GM12878 (cell line): ENCODE results near the gene TRPV5. TPM values are rescaled to one million over a fixed set of nuclear protein-coding genes. Genes with fewer than 3 reads are reported as not detected.

Experiments
- ATAC-seq: fragments of 200-7000 bp; cut with Tn5 transposase; 3 replicates; pipeline ENCODE4 v1.9.1; 2020; ENCODE audit warnings: mild to moderate bottlenecking, moderate library complexity
- BruUV-seq: library from RNA; stranded (reverse); fragments of 400-500 nt; replicated peaks from 2 replicates; lab custom pipeline; 2021; lab: Mats Ljungman, UMichigan
- CTCF ChIA-PET: fragments of 300-600 bp; sonication (Branson Sonifier 250); formaldehyde crosslinking; extraction: SDS; loops from one replicate; lab custom pipeline; 2021; ENCODE audit warnings: inconsistent platforms; lab: Yijun Ruan, JAX
- POLR2A ChIA-PET: fragments of 350-600 bp; formaldehyde crosslinking; extraction: SDS; loops from one replicate; lab custom pipeline; 2021; ENCODE audit warnings: inconsistent platforms; lab: Charles Lee
- RAD21 ChIA-PET: fragments of 300-600 bp; sonication (Branson Sonifier 250); formaldehyde crosslinking; loops from one replicate; lab custom pipeline; 2023; ENCODE audit warnings: antibody characterized with exemption; ENCODE audit not compliant: unreplicated experiment; lab: Charles Lee
- SMC1A ChIA-PET: fragments of 300-600 bp; sonication (Branson Sonifier 250); formaldehyde crosslinking; loops from one replicate; lab custom pipeline; 2023; ENCODE audit not compliant: unreplicated experiment, uncharacterized antibody; lab: Charles Lee
- DNase-seq: peaks from one replicate; pipeline ENCODE4 v3.0.0-alpha.2; 2011; ENCODE audit warnings: low read depth, low spot score
- FAIRE-seq: peaks from 3 replicates; lab custom pipeline; 2011; peaks lifted over from hg19 to GRCh38; lab: Jason Lieb, UNC
- H2AFZ ChIP-seq: 2 replicates; pipeline ENCODE4 v1.6.0; 2011; ENCODE audit warnings: low read depth, low read length, control low read depth; ENCODE audit not compliant: control insufficient read depth
- H3K27ac ChIP-seq: 2 replicates; pipeline ENCODE4 v1.5.1; 2011; ENCODE audit warnings: control low read depth; ENCODE audit not compliant: control insufficient read depth, insufficient read depth
- H3K27me3 ChIP-seq, 2 experiments: replicated peaks in 1 of 2; 2 replicates each; pipeline versions ENCODE4 v1.6.0 to v1.6.1; 2011; ENCODE audit warnings: low read length in 1 of 2; ENCODE audit not compliant: control insufficient read depth in 2 of 2, insufficient read depth in 2 of 2
- H3K36me3 ChIP-seq, 2 experiments: 2 replicates each; pipeline ENCODE4 v1.5.1; 2011; ENCODE audit warnings: low read length in 1 of 2; ENCODE audit not compliant: control insufficient read depth in 2 of 2, insufficient read depth in 2 of 2
- H3K4me1 ChIP-seq: 2 replicates; pipeline ENCODE4 v1.6.1; 2011; ENCODE audit warnings: mild to moderate bottlenecking, low read length, moderate library complexity, mixed read lengths; ENCODE audit not compliant: control insufficient read depth, insufficient read depth
- H3K4me2 ChIP-seq: 2 replicates; pipeline ENCODE4 v1.6.0; 2011; ENCODE audit warnings: control low read depth; ENCODE audit not compliant: control insufficient read depth, insufficient read depth
- H3K4me3 ChIP-seq: fragments of 200-600 bp; sonication (generic); 2 replicates; pipeline ENCODE4 v1.5.1; 2016
- H3K79me2 ChIP-seq: 2 replicates; pipeline ENCODE4 v1.6.0; 2011; ENCODE audit warnings: low read length; ENCODE audit not compliant: control insufficient read depth, insufficient read depth
- H3K9ac ChIP-seq: 2 replicates; pipeline ENCODE4 v1.8.0; 2011; ENCODE audit warnings: low read length, control low read depth, mixed read lengths; ENCODE audit not compliant: control insufficient read depth, insufficient read depth
- H3K9me3 ChIP-seq: replicated peaks from 3 replicates; pipeline ENCODE4 v1.5.1; 2011; ENCODE audit warnings: mild to moderate bottlenecking, low read length; ENCODE audit not compliant: control insufficient read depth, insufficient read depth
- H4K20me1 ChIP-seq: 2 replicates; pipeline ENCODE4 v1.6.0; 2011; ENCODE audit not compliant: control insufficient read depth, insufficient read depth
- BACH1 ChIP-seq: fragments of 450-650 bp; IDR thresholded peaks from 2 replicates; pipeline ENCODE4 v1.6.1; 2017; ENCODE audit warnings: mild to moderate bottlenecking, borderline replicate concordance
- BCL11A ChIP-seq: IDR thresholded peaks from 2 replicates; pipeline ENCODE4 v1.6.1; 2011; ENCODE audit warnings: low read depth, low read length
- CBX3 ChIP-seq: fragments of 200-600 bp; sonication (generic); IDR thresholded peaks from 2 replicates; pipeline ENCODE4 v1.6.1; 2016; ENCODE audit warnings: low read depth, borderline replicate concordance
- CEBPB ChIP-seq, 2 experiments: fragments of 150-350 bp in 1 of 2; IDR thresholded peaks; 2 replicates each; pipeline ENCODE4 v1.6.1; 2012 to 2014; ENCODE audit warnings: low read depth in 2 of 2, low read length in 2 of 2, borderline replicate concordance in 1 of 2, inconsistent platforms in 1 of 2
- CHD2 ChIP-seq: IDR thresholded peaks from 2 replicates; pipeline ENCODE4 v1.6.1; 2011; ENCODE audit warnings: low read depth, low read length, improper control_type of control experiment, borderline replicate concordance
- MEF2B ChIP-seq: fragments of 450-650 bp; IDR thresholded peaks from 2 replicates; pipeline ENCODE4 v1.6.1; 2018; ENCODE audit warnings: mild to moderate bottlenecking, moderate library complexity; ENCODE audit not compliant: partially characterized antibody, poor library complexity, severe bottlenecking
- NFYA ChIP-seq: IDR thresholded peaks from 2 replicates; pipeline ENCODE4 v1.6.1; 2011; ENCODE audit warnings: low read depth, mild to moderate bottlenecking, low read length, improper control_type of control experiment, borderline replicate concordance
- POU2F2 ChIP-seq: IDR thresholded peaks from 3 replicates; pipeline ENCODE4 v1.6.1; 2011; ENCODE audit warnings: low read depth, mild to moderate bottlenecking, low read length, borderline replicate concordance
- WRNIP1 ChIP-seq: IDR thresholded peaks from 2 replicates; pipeline ENCODE4 v1.6.1; 2011; ENCODE audit warnings: low read depth, low read length, improper control_type of control experiment, borderline replicate concordance
- WGBS: methylation state at CpG from one replicate; pipeline ENCODE4 v1.1.6; 2016; ENCODE audit warnings: low lambda C conversion rate; ENCODE audit not compliant: insufficient replicate concordance, insufficient coverage; ENCODE audit errors: missing lambda C conversion rate; 5-methylcytosine and 5-hydroxymethylcytosine counted together
- in situ Hi-C: fragments of 300-500 bp; cut with MboI; formaldehyde crosslinking; loops from 9 replicates; pipeline ENCODE4 v1.14.3; 2018; ENCODE audit warnings: mixed read lengths
- intact Hi-C: fragments of 100-400 bp; cut with micrococcal nuclease; formaldehyde crosslinking; loops from one replicate; pipeline ENCODE4 v1.14.2; 2022; ENCODE audit not compliant: unreplicated experiment
- polyA plus RNA-seq, 11 experiments: library from polyadenylated mRNA; depleted of rRNA in 4 of 11; unstranded in 6 of 11; stranded (reverse) in 5 of 11; fragments of >200 nt; fragmentation: Nextera tagmentation in 4 of 11; fragmentation: Illumina TruSeq in 1 of 11; extraction: Ambion mirVana in 4 of 11; extraction: Trizol in 1 of 11; gene quantifications; 1 replicate in 1 of 11; 2 replicates in 10 of 11; pipeline versions ENCODE4 v1.2.1 to v1.2.3, GENCODE V29; 2011 to 2016; ENCODE audit warnings: inconsistent platforms in 2 of 11, missing spikeins in 2 of 11, low read depth in 1 of 11
- total RNA-seq, 4 experiments: library from RNA; depleted of rRNA in 3 of 4; stranded (reverse); fragments of >200 nt in 3 of 4; fragmentation: Illumina TruSeq in 1 of 4; extraction: Trizol in 1 of 4; gene quantifications; 2 replicates each; pipeline versions ENCODE4 v1.2.1 to v1.2.3, GENCODE V29; 2013 to 2021
- TF ChIP-seq, protein P1 (sequence below): fragments of 450-650 bp; IDR thresholded peaks from 2 replicates; pipeline ENCODE4 v1.6.1; 2017; ENCODE audit warnings: mild to moderate bottlenecking, moderate library complexity

Gene TRPV5
- total and polyA plus RNA-seq, 10 of the 15 experiments (the other 5 are each of a cell fraction or from before 2014, with no cell fraction given): not detected

DNA sequence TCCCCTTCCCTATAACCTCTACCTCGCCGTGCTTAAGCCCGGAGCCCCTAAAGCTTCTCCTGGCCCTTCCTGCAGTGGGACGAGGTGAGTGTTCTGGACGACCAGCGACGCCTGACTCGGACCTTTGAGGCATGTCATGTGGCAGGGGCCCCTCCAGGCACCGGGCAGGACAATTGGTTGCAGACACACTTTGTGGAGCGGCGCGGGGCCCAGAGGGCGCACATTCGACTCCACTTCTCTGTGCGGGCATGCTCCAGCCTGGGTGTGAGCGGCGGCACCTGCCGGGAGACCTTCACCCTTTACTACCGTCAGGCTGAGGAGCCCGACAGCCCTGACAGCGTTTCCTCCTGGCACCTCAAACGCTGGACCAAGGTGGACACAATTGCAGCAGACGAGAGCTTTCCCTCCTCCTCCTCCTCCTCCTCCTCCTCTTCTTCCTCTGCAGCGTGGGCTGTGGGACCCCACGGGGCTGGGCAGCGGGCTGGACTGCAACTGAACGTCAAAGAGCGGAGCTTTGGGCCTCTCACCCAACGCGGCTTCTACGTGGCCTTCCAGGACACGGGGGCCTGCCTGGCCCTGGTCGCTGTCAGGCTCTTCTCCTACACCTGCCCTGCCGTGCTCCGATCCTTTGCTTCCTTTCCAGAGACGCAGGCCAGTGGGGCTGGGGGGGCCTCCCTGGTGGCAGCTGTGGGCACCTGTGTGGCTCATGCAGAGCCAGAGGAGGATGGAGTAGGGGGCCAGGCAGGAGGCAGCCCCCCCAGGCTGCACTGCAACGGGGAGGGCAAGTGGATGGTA is 69.5 kb downstream of the TRPV5 start (continued):
- TF ChIP-seq POU2F2: no peak
- TF ChIP-seq CEBPB (IDR thresholded peaks at IDR 0.05; ENCODE audit: borderline replicate concordance in 1 of 2, low read depth in 2 of 2, low read length in 2 of 2): no peak
- TF ChIP-seq BACH1: no peak
- no peak for TF ChIP-seq CBX3
- no peak for TF ChIP-seq CHD2
- TF ChIP-seq, all 136 proteins: peak for 0

DNA sequence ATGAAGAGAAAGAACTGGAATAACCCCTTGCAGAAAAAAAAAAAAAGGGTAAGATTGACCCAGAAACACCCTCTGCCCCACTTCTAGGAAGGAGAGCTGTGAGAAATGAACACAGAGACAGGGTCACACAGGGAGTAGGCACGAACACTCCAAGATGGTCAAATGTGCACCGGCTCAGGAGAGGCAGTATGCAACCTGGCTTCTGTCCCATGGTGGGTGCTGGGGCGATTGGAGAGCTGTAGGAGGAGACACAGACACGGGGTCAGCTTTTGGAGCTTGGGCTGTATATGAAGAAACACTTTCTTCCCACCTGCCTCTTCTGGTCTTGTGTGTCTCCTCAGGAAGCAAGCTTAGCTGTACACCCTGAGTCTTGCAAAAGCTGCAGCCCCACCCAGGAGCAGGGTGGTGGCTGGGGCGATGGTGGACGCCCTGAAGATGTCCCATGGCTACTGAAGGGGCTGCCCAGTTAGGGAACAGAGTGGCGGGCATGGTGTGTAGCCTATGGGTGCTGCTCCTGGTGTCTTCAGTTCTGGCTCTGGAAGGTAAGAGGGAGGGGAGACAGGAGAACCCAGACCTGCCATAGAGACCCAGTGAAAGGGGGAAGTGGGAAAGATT is 70.7 kb downstream of the TRPV5 start:
- Histone ChIP-seq H3K4me1 (no peaks in the 10 kb centered on the region), H3K27me3 (peaks cover 0 to 3% of the 10 kb centered on the region in 2 experiments; a peak in 3 of 4 replicates), H3K4me3 (no peak overlapping the region), H4K20me1 (no peaks in the 10 kb centered on the region), H3K79me2 (no peaks in the 10 kb centered on the region), H3K9ac (no peak overlapping the region), H3K36me3 (no peaks in the 10 kb centered on the region), H2AFZ (no peak overlapping the region), H3K9me3 (no peaks in the 10 kb centered on the region), H3K4me2 (no peak overlapping the region), H3K27ac (no peak overlapping the region)
- in situ Hi-C loops (no loop called here), intact Hi-C loops (no loop called here)
- ATAC-seq: no peak
- ChIA-PET POLR2A (interaction anchor here (0.7 kb wide), 1 partner anchor 158 kb away, joined by 3 read pairs; no protein-coding TSS in a partner anchor), SMC1A (no interaction called here), RAD21 (interaction anchor here (0.6 kb wide), 1 partner anchor 12 kb away, joined by 3 read pairs; no protein-coding TSS in a partner anchor), CTCF (interaction anchor here (0.8 to 4.0 kb wide), 4 partner anchors 10 to 353 kb away, joined by 3 to 20 read pairs (median 4); no protein-coding TSS in a partner anchor)
- BruUV-seq: no TSS peak
- TF ChIP-seq NFYA: no peak
- no peak for TF ChIP-seq MEF2B
- TF ChIP-seq, protein P1, sequence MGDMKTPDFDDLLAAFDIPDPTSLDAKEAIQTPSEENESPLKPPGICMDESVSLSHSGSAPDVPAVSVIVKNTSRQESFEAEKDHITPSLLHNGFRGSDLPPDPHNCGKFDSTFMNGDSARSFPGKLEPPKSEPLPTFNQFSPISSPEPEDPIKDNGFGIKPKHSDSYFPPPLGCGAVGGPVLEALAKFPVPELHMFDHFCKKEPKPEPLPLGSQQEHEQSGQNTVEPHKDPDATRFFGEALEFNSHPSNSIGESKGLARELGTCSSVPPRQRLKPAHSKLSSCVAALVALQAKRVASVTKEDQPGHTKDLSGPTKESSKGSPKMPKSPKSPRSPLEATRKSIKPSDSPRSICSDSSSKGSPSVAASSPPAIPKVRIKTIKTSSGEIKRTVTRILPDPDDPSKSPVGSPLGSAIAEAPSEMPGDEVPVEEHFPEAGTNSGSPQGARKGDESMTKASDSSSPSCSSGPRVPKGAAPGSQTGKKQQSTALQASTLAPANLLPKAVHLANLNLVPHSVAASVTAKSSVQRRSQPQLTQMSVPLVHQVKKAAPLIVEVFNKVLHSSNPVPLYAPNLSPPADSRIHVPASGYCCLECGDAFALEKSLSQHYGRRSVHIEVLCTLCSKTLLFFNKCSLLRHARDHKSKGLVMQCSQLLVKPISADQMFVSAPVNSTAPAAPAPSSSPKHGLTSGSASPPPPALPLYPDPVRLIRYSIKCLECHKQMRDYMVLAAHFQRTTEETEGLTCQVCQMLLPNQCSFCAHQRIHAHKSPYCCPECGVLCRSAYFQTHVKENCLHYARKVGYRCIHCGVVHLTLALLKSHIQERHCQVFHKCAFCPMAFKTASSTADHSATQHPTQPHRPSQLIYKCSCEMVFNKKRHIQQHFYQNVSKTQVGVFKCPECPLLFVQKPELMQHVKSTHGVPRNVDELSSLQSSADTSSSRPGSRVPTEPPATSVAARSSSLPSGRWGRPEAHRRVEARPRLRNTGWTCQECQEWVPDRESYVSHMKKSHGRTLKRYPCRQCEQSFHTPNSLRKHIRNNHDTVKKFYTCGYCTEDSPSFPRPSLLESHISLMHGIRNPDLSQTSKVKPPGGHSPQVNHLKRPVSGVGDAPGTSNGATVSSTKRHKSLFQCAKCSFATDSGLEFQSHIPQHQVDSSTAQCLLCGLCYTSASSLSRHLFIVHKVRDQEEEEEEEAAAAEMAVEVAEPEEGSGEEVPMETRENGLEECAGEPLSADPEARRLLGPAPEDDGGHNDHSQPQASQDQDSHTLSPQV: no peak
- no peak for TF ChIP-seq WRNIP1
- no peak for TF ChIP-seq BCL11A
- DNase-seq: no peak
- FAIRE-seq: no peak
- 30% methylated on average over 7 of the region's 7 CpGs for WGBS
